Trophoblast cell (in vitro differentiated cells and primary cell): Measurements from ENCODE around the gene IVD.
A peak's percentile ranks its signal among the peaks of the same experiment; 100 is the strongest.

ENCODE experiments used
- DNase-seq, 2 donors: peaks; one replicate each; pipeline ENCODE4 v3.0.0-alpha.2; 2016
- H2AFZ ChIP-seq: 2 replicates; pipeline ENCODE4 v1.6.1; 2013; ENCODE audit warnings: low read length, moderate library complexity, mild to moderate bottlenecking; ENCODE audit not compliant: insufficient read depth, poor library complexity
- H2AK5ac ChIP-seq: 2 replicates; pipeline ENCODE4 v1.6.1; 2013; ENCODE audit warnings: mild to moderate bottlenecking, low read length
- H2BK120ac ChIP-seq: 2 replicates; pipeline ENCODE4 v1.6.1; 2013; ENCODE audit warnings: low read length, mild to moderate bottlenecking, moderate library complexity; ENCODE audit not compliant: insufficient read depth, poor library complexity
- H2BK12ac ChIP-seq: 2 replicates; pipeline ENCODE4 v1.6.1; 2013; ENCODE audit warnings: mild to moderate bottlenecking, low read length, moderate library complexity
- H2BK5ac ChIP-seq: 2 replicates; pipeline ENCODE4 v1.6.1; 2013; ENCODE audit warnings: low read length, low read depth, moderate library complexity, mild to moderate bottlenecking; ENCODE audit not compliant: poor library complexity
- H3K14ac ChIP-seq: 2 replicates; pipeline ENCODE4 v1.6.1; 2013; ENCODE audit warnings: mild to moderate bottlenecking, low read length
- H3K18ac ChIP-seq: 2 replicates; pipeline ENCODE4 v1.6.1; 2013; ENCODE audit warnings: mild to moderate bottlenecking, low read length
- H3K23ac ChIP-seq: 2 replicates; pipeline ENCODE4 v1.6.1; 2013; ENCODE audit warnings: low read length
- H3K27ac ChIP-seq: 2 replicates; pipeline ENCODE4 v1.5.1; 2013; ENCODE audit warnings: low read depth, mild to moderate bottlenecking, inconsistent platforms, low read length, moderate library complexity
- H3K27me3 ChIP-seq: 2 replicates; pipeline ENCODE4 v1.6.1; 2013; ENCODE audit warnings: inconsistent platforms, mild to moderate bottlenecking, low read length, moderate library complexity; ENCODE audit not compliant: insufficient read depth
- H3K36me3 ChIP-seq, 2 experiments: 1 replicate in 1 of 2; 2 replicates in 1 of 2; pipeline ENCODE4 v1.6.1; 2013; ENCODE audit warnings: low read length in 2 of 2, mild to moderate bottlenecking in 2 of 2, moderate library complexity in 1 of 2; ENCODE audit not compliant: insufficient read depth in 2 of 2, control insufficient read depth in 1 of 2
- H3K4ac ChIP-seq: 2 replicates; pipeline ENCODE4 v1.6.1; 2013; ENCODE audit warnings: low read depth, mild to moderate bottlenecking, low read length, moderate library complexity
- H3K4me1 ChIP-seq, 2 experiments: 1 replicate in 1 of 2; 2 replicates in 1 of 2; pipeline ENCODE4 v1.6.1; 2013; ENCODE audit warnings: low read length in 2 of 2, mild to moderate bottlenecking in 2 of 2, moderate library complexity in 1 of 2; ENCODE audit not compliant: insufficient read depth in 2 of 2, control insufficient read depth in 1 of 2
- H3K4me2 ChIP-seq: 2 replicates; pipeline ENCODE4 v1.6.1; 2013; ENCODE audit warnings: inconsistent platforms, mild to moderate bottlenecking, low read length, moderate library complexity
- H3K4me3 ChIP-seq: 2 replicates; pipeline ENCODE4 v1.5.1; 2013; ENCODE audit warnings: mild to moderate bottlenecking, low read depth, low read length, inconsistent platforms
- H3K79me1 ChIP-seq: one replicate; pipeline ENCODE4 v1.6.1; 2013; ENCODE audit warnings: low read length
- H3K79me2 ChIP-seq: 2 replicates; pipeline ENCODE4 v1.6.1; 2013; ENCODE audit warnings: low read length, mild to moderate bottlenecking; ENCODE audit not compliant: control insufficient read depth, insufficient read depth, poor library complexity
- H3K9ac ChIP-seq: 2 replicates; pipeline ENCODE4 v1.6.1; 2013; ENCODE audit warnings: mild to moderate bottlenecking, low read length
- H3K9me3 ChIP-seq: 2 replicates; pipeline ENCODE4 v1.6.1; 2013; ENCODE audit warnings: low read depth, mild to moderate bottlenecking, control low read depth, inconsistent platforms, low read length; ENCODE audit not compliant: insufficient read depth
- H4K12ac ChIP-seq: 2 replicates; pipeline ENCODE4 v1.6.1; 2013; ENCODE audit warnings: low read depth, mild to moderate bottlenecking, low read length, moderate library complexity
- H4K8ac ChIP-seq: 2 replicates; pipeline ENCODE4 v1.6.1; 2013; ENCODE audit warnings: low read depth, mild to moderate bottlenecking, low read length, moderate library complexity
- H4K91ac ChIP-seq: one replicate; pipeline ENCODE4 v1.6.1; 2013; ENCODE audit warnings: low read depth, mild to moderate bottlenecking, low read length, moderate library complexity
- WGBS: extraction: QIAGEN DNeasy Blood & Tissue Kit; methylation state at CpG from one replicate; pipeline ENCODE4 v1.1.7; 2013; ENCODE audit warnings: missing lambda C conversion rate; ENCODE audit not compliant: insufficient read length, insufficient coverage; ENCODE audit errors: extremely low coverage; 5-methylcytosine and 5-hydroxymethylcytosine counted together

The IVD gene

DNA sequence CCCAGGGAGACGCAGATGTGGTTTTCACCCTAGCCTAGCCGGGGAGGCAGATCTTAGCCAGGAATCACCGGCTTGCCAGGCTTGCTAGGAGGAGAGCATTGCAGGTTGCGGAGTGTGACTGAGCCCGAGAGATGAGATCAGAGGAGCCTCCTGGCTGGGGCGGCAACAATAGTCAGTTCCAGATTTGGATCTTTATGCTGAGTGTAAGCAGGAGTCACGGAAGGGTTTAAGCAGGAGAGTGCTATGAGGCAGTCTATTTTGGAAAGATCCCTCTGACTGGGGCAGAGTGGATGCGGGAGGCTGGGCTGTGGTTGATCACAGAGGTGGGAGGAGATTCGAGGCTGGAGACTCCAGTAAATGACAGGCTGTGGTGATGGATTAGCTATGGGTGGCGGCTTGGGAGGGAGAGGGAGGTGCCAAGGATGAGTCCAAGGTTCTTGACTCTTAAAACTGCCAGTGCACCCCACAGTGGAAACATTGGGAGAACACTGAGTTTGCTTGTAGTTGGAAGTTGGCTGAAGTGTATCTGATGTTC lies 24.7 kb downstream of the IVD start:
- H2BK120ac ChIP-seq, result no peak overlapping the region
- no peaks in the 10 kb centered on the region for H3K79me1 ChIP-seq
- no peak overlapping the region for H4K12ac ChIP-seq
- H3K27ac ChIP-seq, result no peak overlapping the region
- H3K9ac ChIP-seq, result no peak overlapping the region
- no peak overlapping the region for H3K4ac ChIP-seq
- no peak overlapping the region for H3K14ac ChIP-seq
- H3K4me1 ChIP-seq, result no peaks in the 10 kb centered on the region
- H3K23ac ChIP-seq, result no peak overlapping the region
- no peaks in the 10 kb centered on the region for H3K9me3 ChIP-seq
- H3K18ac ChIP-seq, result no peak overlapping the region
- no CpG with 5 or more reads among the region's 10 CpGs for WGBS
- no peak overlapping the region for H2AFZ ChIP-seq
- no peaks in the 10 kb centered on the region for H3K79me2 ChIP-seq
- no peak overlapping the region for H3K4me3 ChIP-seq
- H2BK5ac ChIP-seq, result no peak overlapping the region
- peak; percentile 72 to 74 for DNase-seq
- no peak overlapping the region for H4K91ac ChIP-seq
- no peak overlapping the region for H3K4me2 ChIP-seq
- no peak overlapping the region for H2BK12ac ChIP-seq
- no peak overlapping the region for H4K8ac ChIP-seq
- no peak overlapping the region for H2AK5ac ChIP-seq
- H3K36me3 ChIP-seq, result no peaks in the 10 kb centered on the region
- peaks cover 7% of the 10 kb centered on the region for H3K27me3 ChIP-seq

DNA sequence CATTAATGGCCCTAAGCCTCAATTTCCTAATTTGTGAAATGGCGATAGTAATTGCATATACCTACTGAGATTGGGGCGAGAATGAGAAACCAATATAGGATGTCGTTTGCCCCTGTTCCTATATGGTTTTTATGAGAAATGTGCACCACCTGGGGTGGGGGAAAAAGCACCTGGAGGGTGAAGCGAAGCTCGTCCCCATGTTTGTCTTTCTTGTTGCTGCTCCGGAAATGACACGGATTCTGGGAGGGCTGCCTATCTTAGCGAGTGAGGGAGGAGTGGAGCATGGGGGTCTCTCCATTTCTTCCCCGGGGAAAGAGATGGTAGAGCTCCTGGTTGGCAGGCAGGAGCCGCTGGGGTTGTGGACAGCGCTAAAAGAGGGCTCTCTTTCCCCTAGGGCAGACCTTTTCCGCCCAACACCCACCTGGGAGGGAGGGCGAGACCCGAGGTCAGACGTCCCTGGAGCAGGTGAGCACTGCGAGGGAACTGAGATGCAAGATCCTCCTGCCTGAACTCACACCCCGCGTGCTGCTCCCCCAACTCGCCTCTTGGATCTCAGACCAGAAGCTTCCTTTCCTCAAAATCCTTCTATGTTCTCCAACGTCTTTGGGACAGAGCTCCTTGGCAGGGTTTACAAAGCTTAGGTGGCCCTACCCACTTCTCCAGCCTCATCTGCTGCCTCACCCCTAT lies 29.6 kb downstream of the IVD start:
- H3K27me3 ChIP-seq, result peaks cover 29% of the 10 kb centered on the region
- no peak for DNase-seq
- H3K4me3 ChIP-seq, result no peak overlapping the region
- no peak overlapping the region for H4K8ac ChIP-seq
- no peaks in the 10 kb centered on the region for H3K36me3 ChIP-seq
- H3K4me1 ChIP-seq, result peaks cover 19 to 21% of the 10 kb centered on the region in 2 experiments
- no peak overlapping the region for H3K23ac ChIP-seq
- H2BK5ac ChIP-seq, result no peak overlapping the region
- no peak overlapping the region for H4K12ac ChIP-seq
- WGBS, result no CpG with 5 or more reads among the region's 20 CpGs
- H3K14ac ChIP-seq, result no peak overlapping the region
- H2AFZ ChIP-seq, result no peak overlapping the region
- no peak overlapping the region for H3K4me2 ChIP-seq
- no peak overlapping the region for H2BK120ac ChIP-seq
- H4K91ac ChIP-seq, result no peak overlapping the region
- H3K4ac ChIP-seq, result no peak overlapping the region
- H3K79me1 ChIP-seq, result peaks cover 9% of the 10 kb centered on the region
- no peak overlapping the region for H3K27ac ChIP-seq
- H3K79me2 ChIP-seq, result peaks cover 3% of the 10 kb centered on the region
- peaks cover 3% of the 10 kb centered on the region for H3K9me3 ChIP-seq
- H2AK5ac ChIP-seq, result no peak overlapping the region
- H3K18ac ChIP-seq, result no peak overlapping the region
- H2BK12ac ChIP-seq, result no peak overlapping the region
- no peak overlapping the region for H3K9ac ChIP-seq

DNA sequence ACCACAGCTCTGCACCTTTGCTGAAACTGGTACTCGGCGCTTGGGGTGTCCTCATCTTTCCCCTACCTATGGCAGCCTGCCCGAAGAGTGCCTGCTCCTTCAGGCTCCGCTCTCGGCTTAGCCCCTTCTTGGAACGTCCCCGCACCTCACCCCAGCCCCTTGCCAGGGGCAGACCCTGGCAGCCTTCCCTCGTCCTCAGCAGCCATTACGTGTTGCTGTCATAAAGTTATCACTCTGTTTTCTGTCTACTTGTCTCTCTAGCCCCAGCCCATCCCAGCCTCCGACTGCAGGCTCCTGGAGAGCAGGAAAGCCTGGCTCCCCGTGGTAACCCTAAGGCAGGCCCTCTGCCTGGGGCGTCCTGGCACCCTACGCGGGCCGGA lies 30.1 kb downstream of the IVD start:
- peaks cover 29% of the 10 kb centered on the region for H3K27me3 ChIP-seq
- H3K9me3 ChIP-seq, result peaks cover 3% of the 10 kb centered on the region
- no peak overlapping the region for H3K4me3 ChIP-seq
- no peak overlapping the region for H3K14ac ChIP-seq
- H3K79me1 ChIP-seq, result peaks cover 9% of the 10 kb centered on the region
- no peak overlapping the region for H2BK12ac ChIP-seq
- peak overlapping the region; percentile 77 for H3K4me2 ChIP-seq
- H3K9ac ChIP-seq, result no peak overlapping the region
- H3K18ac ChIP-seq, result no peak overlapping the region
- H3K23ac ChIP-seq, result no peak overlapping the region
- H3K36me3 ChIP-seq, result no peaks in the 10 kb centered on the region
- H3K27ac ChIP-seq, result no peak overlapping the region
- H2AFZ ChIP-seq, result peak overlapping the region; percentile 25
- H3K79me2 ChIP-seq, result peaks cover 3% of the 10 kb centered on the region
- H4K12ac ChIP-seq, result no peak overlapping the region
- no peak overlapping the region for H2BK5ac ChIP-seq
- no peak for DNase-seq
- no peak overlapping the region for H2AK5ac ChIP-seq
- H4K8ac ChIP-seq, result no peak overlapping the region
- no CpG with 5 or more reads among the region's 15 CpGs for WGBS
- H2BK120ac ChIP-seq, result no peak overlapping the region
- no peak overlapping the region for H3K4ac ChIP-seq
- H4K91ac ChIP-seq, result no peak overlapping the region
- H3K4me1 ChIP-seq, result peaks cover 19 to 21% of the 10 kb centered on the region in 2 experiments

- H3K4me2 ChIP-seq, result peak overlapping the region; percentile 77
- peak overlapping the region; percentile 39 for H3K14ac ChIP-seq
- no peak overlapping the region for H3K9ac ChIP-seq
- H2BK5ac ChIP-seq, result no peak overlapping the region
- H3K27ac ChIP-seq, result no peak overlapping the region
- H3K18ac ChIP-seq, result peak overlapping the region; percentile 52
- no peak overlapping the region for H2BK12ac ChIP-seq
- H4K91ac ChIP-seq, result peak overlapping the region; percentile 7
- H3K27me3 ChIP-seq, result peaks cover 29% of the 10 kb centered on the region
- no peaks in the 10 kb centered on the region for H3K36me3 ChIP-seq
- peak overlapping the region; percentile 46 for H3K4me3 ChIP-seq
- H4K8ac ChIP-seq, result peak overlapping the region; percentile 59
- H2AK5ac ChIP-seq, result no peak overlapping the region
- DNase-seq, result peak in 1 of 2 donors; percentile 15
- H3K4me1 ChIP-seq, result peaks cover 19 to 21% of the 10 kb centered on the region in 2 experiments
- peaks cover 3% of the 10 kb centered on the region for H3K9me3 ChIP-seq
- no peak overlapping the region for H4K12ac ChIP-seq
- H2BK120ac ChIP-seq, result peak overlapping the region; percentile 28
- H3K4ac ChIP-seq, result no peak overlapping the region
- H2AFZ ChIP-seq, result peak overlapping the region; percentile 66
- H3K79me2 ChIP-seq, result peaks cover 6% of the 10 kb centered on the region
- WGBS, result no CpG with 5 or more reads among the region's 39 CpGs
- H3K79me1 ChIP-seq, result peaks cover 11% of the 10 kb centered on the region
- no peak overlapping the region for H3K23ac ChIP-seq
These were observed 30.7 kb downstream of the IVD start for GRCh38 chr15:40436116-40436891.
